ENCODE results near the gene NTM. TPM values are rescaled to one million over a fixed set of nuclear protein-coding genes. Genes with fewer than 3 reads are reported as not detected.

The NTM gene
- total RNA-seq, 1 donor from 2014 or later: 10.3 TPM

- no peak for DNase-seq (ENCODE audit: extremely low read depth, low read depth, low spot score)
Measured at GRCh38 chr11:132075447-132075846, 705.0 kb downstream of the NTM start.

DNA sequence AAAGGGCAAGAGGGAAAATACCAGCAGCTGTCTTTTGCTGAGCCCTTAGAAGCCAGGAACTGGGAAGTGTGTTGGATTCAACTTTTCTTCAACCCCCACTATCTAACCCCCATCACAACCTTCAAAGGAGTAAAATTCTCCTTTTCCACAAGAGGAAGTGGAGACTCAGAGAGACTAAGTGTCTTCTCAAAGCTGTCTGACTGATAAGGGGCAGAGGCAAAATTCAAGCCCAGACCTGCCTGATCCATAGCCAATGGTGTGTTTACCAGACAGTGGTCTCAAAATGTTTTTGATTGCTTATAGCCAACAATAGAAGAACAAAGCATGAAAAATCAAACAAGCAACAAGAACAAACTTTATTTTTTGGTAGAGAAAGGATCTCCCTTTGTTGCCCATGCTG, 707.0 kb downstream of the NTM start:
- DNase-seq (ENCODE audit: extremely low read depth, low read depth, low spot score): no peak

DNA sequence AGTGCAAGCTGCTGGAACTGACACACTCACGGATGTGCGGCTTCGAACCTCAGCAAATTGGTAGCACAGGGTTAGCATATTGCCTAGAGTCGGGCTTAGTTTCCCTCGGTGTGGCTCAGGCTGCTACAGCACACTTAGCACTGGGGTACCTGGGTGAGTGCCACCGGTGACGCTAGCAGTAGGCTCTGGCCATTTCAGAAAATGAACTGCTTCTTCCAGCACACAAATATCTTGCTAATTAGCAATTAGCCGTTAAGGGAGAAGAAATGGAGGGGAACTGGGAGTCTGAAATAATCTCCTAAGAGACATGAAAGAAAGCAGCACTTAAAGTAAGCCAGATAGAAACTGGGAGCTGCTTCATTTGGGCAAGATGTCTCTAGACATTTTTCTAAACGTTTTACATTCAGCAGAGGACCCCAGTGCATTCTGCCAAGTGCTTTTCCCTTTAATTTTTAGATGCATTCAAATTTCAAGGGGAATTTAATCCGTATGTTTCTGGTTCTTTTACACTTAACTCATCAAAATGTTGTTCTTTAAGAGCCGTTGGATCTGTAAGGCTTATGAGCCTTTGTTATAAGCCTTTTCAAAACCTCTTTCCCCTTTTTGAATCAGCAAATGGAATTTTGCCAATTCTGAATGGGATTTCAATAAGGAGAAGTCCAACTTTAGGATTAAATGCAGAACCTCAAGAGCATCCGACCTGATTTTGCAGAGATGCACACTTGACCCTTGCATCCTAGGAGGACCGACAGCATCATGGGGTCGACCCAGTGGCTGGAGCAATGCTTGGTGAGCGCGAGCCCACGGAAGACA, 708.1 kb downstream of the NTM start:
- DNase-seq (ENCODE audit: extremely low read depth, low read depth, low spot score): no peak

- no peak for DNase-seq (ENCODE audit: extremely low read depth, low read depth, low spot score)
Measured at GRCh38 chr11:132080127-132080526, 709.7 kb downstream of the NTM start.

- DNase-seq (ENCODE audit: extremely low read depth, low read depth, low spot score): no peak
Measured at GRCh38 chr11:132082566-132082965, 712.2 kb downstream of the NTM start.

- DNase-seq (ENCODE audit: extremely low read depth, low read depth, low spot score): no peak
Measured at GRCh38 chr11:132084433-132084832, 714.0 kb downstream of the NTM start.

GRCh38 chr11:132087148-132087547, 716.7 kb downstream of the NTM start:
- no peak for DNase-seq (ENCODE audit: extremely low read depth, low read depth, low spot score)

DNA sequence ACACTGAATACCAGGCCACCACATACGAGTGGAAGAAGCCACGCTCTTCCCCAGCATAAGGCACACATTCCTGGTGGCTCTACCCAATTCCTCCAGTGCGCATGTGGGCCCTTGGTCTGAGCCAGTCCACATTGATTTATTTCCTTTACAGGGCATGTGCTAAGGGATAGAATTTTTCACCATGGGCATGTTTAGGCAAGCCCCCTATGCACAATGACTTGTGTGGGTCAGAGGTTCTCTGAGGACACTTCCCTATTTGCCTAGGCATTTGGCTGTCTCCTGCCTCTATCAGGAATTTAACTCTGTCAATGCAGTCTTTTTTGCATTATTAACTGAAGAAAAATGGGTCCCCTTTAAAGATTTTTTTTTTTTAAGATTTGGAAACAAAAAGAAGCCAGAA, 718.1 kb downstream of the NTM start:
- no peak for DNase-seq (ENCODE audit: extremely low read depth, low read depth, low spot score)

DNA sequence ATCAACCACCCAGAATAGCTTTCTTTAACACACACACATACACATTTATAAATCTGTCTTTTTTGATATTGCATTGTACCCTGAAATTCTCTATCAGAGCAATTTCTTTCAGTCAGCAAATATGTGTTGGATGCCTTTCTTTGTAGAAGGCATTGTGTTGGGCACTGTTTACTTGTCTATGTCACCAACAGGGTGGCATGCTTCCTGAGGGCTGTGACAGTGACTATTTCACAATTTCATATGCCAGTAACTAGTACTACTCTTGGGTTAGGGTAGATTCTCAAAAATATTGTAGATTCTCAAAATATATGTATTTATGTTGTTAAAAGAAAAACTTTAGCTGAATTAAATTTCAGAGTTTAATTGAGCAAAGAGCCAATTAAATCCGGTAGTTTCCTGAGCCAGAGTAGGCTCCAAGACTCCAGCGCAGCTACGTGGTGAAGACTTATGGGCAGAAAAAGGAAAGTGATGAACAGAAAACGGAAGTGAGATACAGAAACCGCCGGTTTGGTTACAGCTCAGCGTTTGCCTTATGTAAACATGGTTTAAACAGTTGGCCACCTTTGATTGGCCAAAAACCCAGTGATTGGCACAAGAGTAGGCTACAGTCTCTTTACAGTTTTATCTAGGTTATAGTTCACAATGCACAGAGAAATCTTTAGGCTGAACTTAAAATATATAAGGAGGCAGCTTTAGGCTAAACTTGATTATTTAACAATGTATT, 723.3 kb downstream of the NTM start:
- no peak for DNase-seq (ENCODE audit: extremely low read depth, low read depth, low spot score)

GRCh38 chr11:132094598-132094997, 724.2 kb downstream of the NTM start:
- DNase-seq (ENCODE audit: extremely low read depth, low read depth, low spot score): no peak

- no peak for DNase-seq (ENCODE audit: extremely low read depth, low read depth, low spot score)
Measured at GRCh38 chr11:132095230-132096131, 725.1 kb downstream of the NTM start.

GRCh38 chr11:132096132-132096825, 725.9 kb downstream of the NTM start:
- no peak for DNase-seq (ENCODE audit: extremely low read depth, low read depth, low spot score)

- DNase-seq (ENCODE audit: extremely low read depth, low read depth, low spot score): no peak
Measured at GRCh38 chr11:132099692-132100091, 729.3 kb downstream of the NTM start.

DNA sequence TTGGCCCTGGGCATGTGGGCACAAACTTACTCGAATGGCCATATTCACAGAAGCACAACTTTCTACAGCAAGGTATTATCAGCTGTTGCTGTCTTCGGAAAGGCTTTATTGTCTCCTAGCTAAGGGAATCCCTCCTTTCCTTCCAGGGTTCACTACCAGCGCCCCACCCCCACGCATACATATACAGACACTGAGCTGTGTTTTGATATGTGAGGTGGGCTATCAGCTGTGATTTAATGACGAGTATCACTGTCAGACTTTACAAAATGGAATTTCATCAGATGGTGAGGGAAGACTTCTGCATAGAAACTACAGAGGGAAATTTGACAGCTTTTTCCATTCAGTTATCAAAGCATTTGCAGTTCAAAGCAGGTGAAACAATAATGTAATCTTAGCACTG, 730.2 kb downstream of the NTM start:
- DNase-seq (ENCODE audit: extremely low read depth, low read depth, low spot score): no peak

GRCh38 chr11:132101881-132102280, 731.5 kb downstream of the NTM start:
- DNase-seq (ENCODE audit: extremely low read depth, low read depth, low spot score): no peak

DNA sequence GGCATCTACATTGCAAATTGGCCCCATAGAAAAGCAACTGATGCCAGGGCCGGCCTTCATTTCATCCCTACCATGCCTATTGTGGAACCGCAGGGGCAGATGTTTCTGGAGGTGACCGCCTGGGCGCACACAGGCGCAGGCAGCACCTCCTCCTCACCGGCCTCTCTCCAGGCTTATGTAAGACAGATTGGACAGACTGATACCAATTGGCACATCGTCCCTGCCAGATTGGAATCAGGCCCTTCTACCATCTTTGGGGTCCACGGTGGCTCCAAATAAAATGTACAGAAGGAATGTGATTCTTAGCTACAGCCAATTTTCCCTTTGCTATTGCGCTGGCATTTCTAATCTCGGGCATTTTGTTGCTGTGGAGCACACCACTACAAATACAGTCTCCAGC, 732.6 kb downstream of the NTM start:
- DNase-seq (ENCODE audit: extremely low read depth, low read depth, low spot score): no peak

DNA sequence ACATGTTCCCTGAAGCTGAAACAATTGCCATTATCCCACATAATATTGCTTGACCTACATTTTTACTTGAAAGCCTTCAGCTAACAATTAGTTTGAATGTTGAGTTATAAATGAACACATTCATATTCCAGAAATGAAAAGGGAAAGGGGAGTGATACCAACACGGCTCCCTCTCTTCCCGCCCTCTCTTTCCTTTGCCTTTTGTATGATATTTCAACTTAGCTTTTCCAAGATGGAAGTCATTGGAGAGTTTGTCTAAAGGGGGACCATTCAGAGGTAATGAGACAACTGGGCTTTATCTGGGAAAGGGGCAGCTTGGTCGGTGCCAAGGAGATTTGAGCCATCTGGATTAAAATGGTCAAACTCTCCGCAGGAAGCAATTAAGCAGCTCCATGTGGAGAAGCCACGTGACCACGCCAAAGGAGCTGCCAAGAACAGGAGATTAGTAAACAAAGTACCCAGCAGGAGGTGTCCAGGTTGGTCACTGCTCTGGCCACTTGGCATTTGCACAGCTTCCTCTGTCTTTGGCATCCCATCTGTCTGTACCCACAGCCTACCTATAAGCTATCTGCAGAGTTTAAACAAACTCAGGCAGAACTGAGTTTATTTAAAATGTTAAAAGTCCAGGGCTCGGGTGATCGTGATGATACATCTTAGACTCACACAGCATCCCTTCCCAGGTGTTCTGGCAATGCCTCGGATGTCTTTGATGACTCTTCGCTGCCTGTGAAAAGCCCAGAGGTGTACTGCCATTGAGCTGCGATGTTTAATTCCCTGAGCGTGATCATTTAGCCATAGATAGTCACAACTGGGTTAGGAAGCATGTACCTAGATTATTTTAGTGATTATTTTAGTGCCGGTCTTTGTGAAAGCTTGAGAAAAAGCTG, 735.9 kb downstream of the NTM start:
- no peak for DNase-seq (ENCODE audit: extremely low read depth, low read depth, low spot score)

GRCh38 chr11:132111316-132111715, 740.9 kb downstream of the NTM start:
- no peak for DNase-seq (ENCODE audit: extremely low read depth, low read depth, low spot score)

DNA sequence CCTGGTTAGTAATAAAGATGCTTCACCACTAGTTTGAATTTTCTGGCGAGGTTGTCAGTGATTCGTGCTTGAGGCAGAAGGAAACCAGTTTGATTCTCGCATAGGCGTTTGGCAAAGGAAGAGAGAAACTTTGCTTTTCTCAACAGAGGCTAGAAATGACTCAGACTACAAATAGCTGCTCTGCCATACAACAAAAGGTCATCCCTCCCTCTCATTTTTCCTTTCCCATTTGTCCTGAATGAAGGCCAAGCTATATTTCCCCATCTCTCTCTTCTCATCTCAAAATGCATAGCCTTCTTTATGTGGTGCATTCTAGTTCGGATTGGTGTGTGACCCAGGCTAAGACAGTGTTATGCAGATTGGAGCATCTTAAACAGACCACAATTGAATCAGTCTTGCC, 741.4 kb downstream of the NTM start:
- no peak for DNase-seq (ENCODE audit: extremely low read depth, low read depth, low spot score)

GRCh38 chr11:132112846-132113245, 742.4 kb downstream of the NTM start:
- DNase-seq (ENCODE audit: extremely low read depth, low read depth, low spot score): no peak
